HepG2 (cell line): ENCODE data around the gene DIAPH1. TPM values are rescaled to one million over a fixed set of nuclear protein-coding genes. Genes with fewer than 3 reads are reported as not detected.
A peak's percentile ranks its signal among the peaks of the same experiment; 100 is the strongest.

ENCODE experiments used
- BRD4 ChIP-seq: sonication (generic); formaldehyde crosslinking; IDR thresholded peaks from 2 replicates; pipeline ENCODE4 v1.4.0; 2020; ENCODE audit warnings: missing genetic modification reagents
- CHCHD3 ChIP-seq: sonication (generic); formaldehyde crosslinking; IDR thresholded peaks from 2 replicates; pipeline ENCODE4 v1.8.0; 2022; ENCODE audit warnings: mild to moderate bottlenecking, missing genetic modification reagents, moderate library complexity
- HMGXB3 ChIP-seq: sonication (generic); formaldehyde crosslinking; IDR thresholded peaks from 2 replicates; pipeline ENCODE4 v1.4.0; 2020; ENCODE audit warnings: missing genetic modification reagents, borderline replicate concordance
- KDM5B ChIP-seq: sonication (generic); formaldehyde crosslinking; IDR thresholded peaks from 2 replicates; pipeline ENCODE4 v1.4.0; 2020; ENCODE audit warnings: missing genetic modification reagents, mild to moderate bottlenecking, borderline replicate concordance
- KLF16 ChIP-seq, 2 experiments: sonication (generic) in 1 of 2; formaldehyde crosslinking in 1 of 2; IDR thresholded peaks; 2 replicates each; pipeline versions ENCODE4 v1.6.1 to v1.8.0; 2016 to 2023; ENCODE audit warnings: missing genetic modification reagents in 2 of 2, missing compliant biosample characterization in 1 of 2
- THYN1 ChIP-seq: sonication (generic); formaldehyde crosslinking; IDR thresholded peaks from 2 replicates; pipeline ENCODE4 v1.8.1; 2023; ENCODE audit warnings: low read depth, mild to moderate bottlenecking, moderate library complexity, missing genetic modification reagents, borderline replicate concordance
- ZKSCAN8 ChIP-seq: IDR thresholded peaks from 2 replicates; pipeline ENCODE4 v1.6.1; 2016; ENCODE audit warnings: borderline replicate concordance, missing genetic modification reagents, missing compliant biosample characterization
- ZNF263 ChIP-seq: sonication (generic); formaldehyde crosslinking; IDR thresholded peaks from 2 replicates; pipeline ENCODE4 v1.4.0; 2020; ENCODE audit warnings: missing genetic modification reagents
- ZNF503 ChIP-seq: sonication (generic); formaldehyde crosslinking; IDR thresholded peaks from 2 replicates; pipeline ENCODE4 v1.4.0; 2020; ENCODE audit warnings: missing genetic modification reagents
- ZNF777 ChIP-seq: sonication (generic); formaldehyde crosslinking; IDR thresholded peaks from 2 replicates; pipeline ENCODE4 v1.4.0; 2020; ENCODE audit warnings: missing genetic modification reagents
- ZNF780A ChIP-seq: sonication (generic); formaldehyde crosslinking; IDR thresholded peaks from 2 replicates; pipeline ENCODE4 v1.8.0; 2022; ENCODE audit warnings: mild to moderate bottlenecking, missing genetic modification reagents, moderate library complexity
- polyA plus RNA-seq, 8 experiments: library from polyadenylated mRNA; depleted of rRNA in 3 of 8; stranded (reverse) in 7 of 8; unstranded in 1 of 8; fragments of >200 nt; fragmentation: Illumina TruSeq in 4 of 8; extraction: Trizol in 4 of 8; gene quantifications; 2 replicates each; pipeline versions ENCODE4 v1.2.1 to v1.2.3, GENCODE V29; 2011 to 2016; ENCODE audit warnings: low read depth in 4 of 8, missing spikeins in 1 of 8, mixed read lengths in 1 of 8; ENCODE audit not compliant: insufficient read depth in 1 of 8
- total RNA-seq, 5 experiments: library from RNA; depleted of rRNA; stranded (reverse); fragments of >200 nt; fragmentation: Illumina TruSeq; extraction: Trizol; gene quantifications; 2 replicates each; pipeline ENCODE4 v1.2.3, GENCODE V29; 2016; ENCODE audit warnings: low read depth in 1 of 5
- TF ChIP-seq, protein P1 (sequence below): sonication (generic); formaldehyde crosslinking; IDR thresholded peaks from 2 replicates; pipeline ENCODE4 v1.8.1; 2023; ENCODE audit warnings: mild to moderate bottlenecking, moderate library complexity, missing genetic modification reagents
- TF ChIP-seq, protein P2 (sequence below): sonication (generic); formaldehyde crosslinking; IDR thresholded peaks from 2 replicates; pipeline ENCODE4 v1.4.0; 2020; ENCODE audit warnings: low read depth, missing genetic modification reagents
- TF ChIP-seq, protein P3 (sequence below): IDR thresholded peaks from 2 replicates; pipeline ENCODE4 v1.6.1; 2018; ENCODE audit warnings: missing genetic modification reagents, mild to moderate bottlenecking, missing compliant biosample characterization

Gene DIAPH1
- total and polyA plus RNA-seq, 2 of the 13 experiments (the other 11 are each of a cell fraction or from before 2014, with no cell fraction given) = 25.1 to 33.9 TPM

DNA sequence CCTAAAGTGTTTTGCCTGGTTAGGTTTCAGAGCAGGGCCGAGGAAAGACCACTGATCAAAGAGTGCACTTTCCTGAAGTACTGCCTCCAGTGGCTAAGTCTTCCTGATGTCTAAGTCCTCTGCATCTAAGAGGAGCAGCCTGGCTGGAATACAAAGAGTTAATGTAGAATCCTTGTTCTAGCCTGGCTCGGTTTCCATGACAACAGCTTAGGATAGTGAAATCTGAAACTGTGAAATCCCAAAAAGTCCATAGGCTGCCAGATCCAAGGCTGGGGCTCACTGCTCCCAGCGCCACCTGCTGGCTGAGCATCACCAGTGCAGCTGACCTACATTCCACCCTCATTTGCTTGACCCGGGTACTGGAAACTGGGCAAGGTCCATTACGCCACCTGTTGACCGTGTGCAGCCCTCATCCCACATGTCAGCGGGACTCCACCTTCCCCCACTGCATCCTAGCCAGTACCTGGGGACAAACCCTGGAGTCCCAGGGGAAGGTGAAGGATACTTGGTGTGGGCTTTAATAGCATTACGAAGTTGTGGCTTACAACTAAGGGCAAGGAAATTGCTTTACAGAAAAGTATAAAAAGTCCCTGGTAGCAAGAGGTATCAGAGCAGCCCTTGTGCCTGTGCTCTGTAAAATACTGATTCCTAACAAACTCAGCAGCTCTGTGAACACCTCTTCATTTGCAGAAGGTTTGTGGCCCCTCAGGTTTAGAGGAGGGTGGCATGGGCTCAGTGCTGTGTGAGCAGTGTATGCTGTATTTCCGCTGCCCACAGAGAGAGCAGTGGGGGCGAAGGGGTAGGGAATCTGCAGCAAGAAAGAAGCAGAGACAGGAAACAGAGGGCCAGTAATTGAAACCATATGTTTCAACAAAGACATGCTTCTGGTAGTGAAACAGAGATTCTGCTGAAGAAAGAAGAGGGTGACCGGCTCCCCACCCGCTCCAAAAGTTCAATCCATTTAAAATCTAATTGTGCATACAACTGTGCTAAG, 93.9 kb downstream of the DIAPH1 start (continued):
- TF ChIP-seq, protein P1, sequence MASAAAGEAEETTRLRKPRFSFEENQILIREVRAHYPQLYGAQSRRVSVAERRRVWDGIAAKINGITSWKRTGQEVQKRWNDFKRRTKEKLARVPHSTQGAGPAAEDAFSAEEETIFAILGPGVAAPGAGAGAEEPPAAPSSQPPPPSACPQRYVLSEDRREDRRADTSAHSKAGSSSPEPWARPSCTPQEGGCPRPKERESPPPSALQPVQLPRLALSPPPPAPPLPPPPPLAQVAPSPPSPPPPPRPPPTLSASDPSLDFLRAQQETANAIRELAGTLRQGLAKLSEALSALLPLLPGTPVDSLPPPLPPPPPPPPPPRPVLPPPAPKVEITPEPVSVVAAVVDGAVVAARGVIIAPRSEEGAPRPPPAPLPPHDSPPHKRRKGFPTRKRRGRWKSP = peak; percentile 56; the same call in 1 of the 2 replicates
- TF ChIP-seq ZKSCAN8 = no peak
- no peak for TF ChIP-seq BRD4 (CRISPR knock-in tag)
- TF ChIP-seq ZNF263 = peak; percentile 87
- TF ChIP-seq HMGXB3 (CRISPR knock-in tag) = peak; percentile 67; the same call in 1 of the 2 replicates
- TF ChIP-seq, protein P2, sequence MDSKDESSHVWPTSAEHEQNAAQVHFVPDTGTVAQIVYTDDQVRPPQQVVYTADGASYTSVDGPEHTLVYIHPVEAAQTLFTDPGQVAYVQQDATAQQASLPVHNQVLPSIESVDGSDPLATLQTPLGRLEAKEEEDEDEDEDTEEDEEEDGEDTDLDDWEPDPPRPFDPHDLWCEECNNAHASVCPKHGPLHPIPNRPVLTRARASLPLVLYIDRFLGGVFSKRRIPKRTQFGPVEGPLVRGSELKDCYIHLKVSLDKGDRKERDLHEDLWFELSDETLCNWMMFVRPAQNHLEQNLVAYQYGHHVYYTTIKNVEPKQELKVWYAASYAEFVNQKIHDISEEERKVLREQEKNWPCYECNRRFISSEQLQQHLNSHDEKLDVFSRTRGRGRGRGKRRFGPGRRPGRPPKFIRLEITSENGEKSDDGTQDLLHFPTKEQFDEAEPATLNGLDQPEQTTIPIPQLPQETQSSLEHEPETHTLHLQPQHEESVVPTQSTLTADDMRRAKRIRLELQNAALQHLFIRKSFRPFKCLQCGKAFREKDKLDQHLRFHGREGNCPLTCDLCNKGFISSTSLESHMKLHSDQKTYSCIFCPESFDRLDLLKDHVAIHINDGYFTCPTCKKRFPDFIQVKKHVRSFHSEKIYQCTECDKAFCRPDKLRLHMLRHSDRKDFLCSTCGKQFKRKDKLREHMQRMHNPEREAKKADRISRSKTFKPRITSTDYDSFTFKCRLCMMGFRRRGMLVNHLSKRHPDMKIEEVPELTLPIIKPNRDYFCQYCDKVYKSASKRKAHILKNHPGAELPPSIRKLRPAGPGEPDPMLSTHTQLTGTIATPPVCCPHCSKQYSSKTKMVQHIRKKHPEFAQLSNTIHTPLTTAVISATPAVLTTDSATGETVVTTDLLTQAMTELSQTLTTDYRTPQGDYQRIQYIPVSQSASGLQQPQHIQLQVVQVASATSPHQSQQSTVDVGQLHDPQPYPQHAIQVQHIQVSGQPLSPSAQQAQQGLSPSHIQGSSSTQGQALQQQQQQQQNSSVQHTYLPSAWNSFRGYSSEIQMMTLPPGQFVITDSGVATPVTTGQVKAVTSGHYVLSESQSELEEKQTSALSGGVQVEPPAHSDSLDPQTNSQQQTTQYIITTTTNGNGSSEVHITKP (CRISPR knock-in tag) = no peak
- TF ChIP-seq, protein P3, sequence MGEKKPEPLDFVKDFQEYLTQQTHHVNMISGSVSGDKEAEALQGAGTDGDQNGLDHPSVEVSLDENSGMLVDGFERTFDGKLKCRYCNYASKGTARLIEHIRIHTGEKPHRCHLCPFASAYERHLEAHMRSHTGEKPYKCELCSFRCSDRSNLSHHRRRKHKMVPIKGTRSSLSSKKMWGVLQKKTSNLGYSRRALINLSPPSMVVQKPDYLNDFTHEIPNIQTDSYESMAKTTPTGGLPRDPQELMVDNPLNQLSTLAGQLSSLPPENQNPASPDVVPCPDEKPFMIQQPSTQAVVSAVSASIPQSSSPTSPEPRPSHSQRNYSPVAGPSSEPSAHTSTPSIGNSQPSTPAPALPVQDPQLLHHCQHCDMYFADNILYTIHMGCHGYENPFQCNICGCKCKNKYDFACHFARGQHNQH = 0 out of 2 replicates have a peak, but pooled peaks have one; percentile 32
- no peak for TF ChIP-seq ZNF780A (CRISPR knock-in tag)
- TF ChIP-seq KDM5B (CRISPR knock-in tag) = peak; percentile 27; the same call in 1 of the 2 replicates
- TF ChIP-seq ZNF777 (CRISPR knock-in tag) = no peak
- no peak for TF ChIP-seq ZNF503
- TF ChIP-seq CHCHD3 (CRISPR knock-in tag) = no peak
- no peak for TF ChIP-seq KLF16 (CRISPR knock-in tag; IDR thresholded peaks at IDR 0.05)
- no peak for TF ChIP-seq THYN1 (CRISPR knock-in tag)
